Measurements from ENCODE around the gene EFCC1.
A peak's percentile ranks its signal among the peaks of the same experiment; 100 is the strongest.
"Not testable (repeated sequence)": the region's sequence is repeated elsewhere in the genome, so short reads cannot be mapped to it uniquely, and the experiment has no call there.

Gene EFCC1

DNA sequence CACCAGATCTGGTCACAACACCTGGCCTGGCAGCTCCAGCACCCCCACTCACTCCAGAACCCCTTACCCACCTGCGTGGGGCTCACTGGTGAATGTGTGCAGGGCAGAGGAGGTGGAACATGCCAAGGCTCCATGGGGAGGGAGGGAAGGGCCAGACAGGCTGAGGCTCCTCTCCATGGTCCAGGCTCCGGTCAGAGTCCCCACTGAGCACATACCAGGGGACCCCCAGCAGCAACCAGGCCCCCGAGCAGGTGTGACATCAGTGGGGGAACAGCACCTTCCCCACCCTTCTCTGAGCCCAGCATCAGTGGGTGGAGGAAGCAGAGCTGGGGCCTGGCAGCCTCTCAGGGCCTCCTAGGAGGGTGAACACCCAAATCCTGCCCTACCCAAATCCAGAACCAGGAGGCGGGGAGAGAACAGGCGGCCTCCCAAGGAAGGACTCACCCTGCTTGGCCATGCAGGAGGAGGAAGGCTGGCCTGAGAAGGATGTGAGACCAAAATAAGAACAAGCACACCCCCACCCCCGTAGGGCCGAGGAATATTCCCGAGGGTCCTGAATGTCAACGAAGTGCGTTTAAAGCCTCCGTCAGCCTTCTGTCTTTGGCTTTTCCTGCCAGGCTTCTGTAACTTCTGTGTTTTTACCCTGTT is 58.3 kb downstream of the EFCC1 start:
- no peak for DNase-seq

GRCh38 chr3:129060276-129061022 is 59.3 kb downstream of the EFCC1 start, which contains the start of gene GP9:
TSS of gene GP9 (plus strand) at chr3:129060779. CDS start at chr3:129061740, 961 bp downstream.
- no peak for DNase-seq

DNA sequence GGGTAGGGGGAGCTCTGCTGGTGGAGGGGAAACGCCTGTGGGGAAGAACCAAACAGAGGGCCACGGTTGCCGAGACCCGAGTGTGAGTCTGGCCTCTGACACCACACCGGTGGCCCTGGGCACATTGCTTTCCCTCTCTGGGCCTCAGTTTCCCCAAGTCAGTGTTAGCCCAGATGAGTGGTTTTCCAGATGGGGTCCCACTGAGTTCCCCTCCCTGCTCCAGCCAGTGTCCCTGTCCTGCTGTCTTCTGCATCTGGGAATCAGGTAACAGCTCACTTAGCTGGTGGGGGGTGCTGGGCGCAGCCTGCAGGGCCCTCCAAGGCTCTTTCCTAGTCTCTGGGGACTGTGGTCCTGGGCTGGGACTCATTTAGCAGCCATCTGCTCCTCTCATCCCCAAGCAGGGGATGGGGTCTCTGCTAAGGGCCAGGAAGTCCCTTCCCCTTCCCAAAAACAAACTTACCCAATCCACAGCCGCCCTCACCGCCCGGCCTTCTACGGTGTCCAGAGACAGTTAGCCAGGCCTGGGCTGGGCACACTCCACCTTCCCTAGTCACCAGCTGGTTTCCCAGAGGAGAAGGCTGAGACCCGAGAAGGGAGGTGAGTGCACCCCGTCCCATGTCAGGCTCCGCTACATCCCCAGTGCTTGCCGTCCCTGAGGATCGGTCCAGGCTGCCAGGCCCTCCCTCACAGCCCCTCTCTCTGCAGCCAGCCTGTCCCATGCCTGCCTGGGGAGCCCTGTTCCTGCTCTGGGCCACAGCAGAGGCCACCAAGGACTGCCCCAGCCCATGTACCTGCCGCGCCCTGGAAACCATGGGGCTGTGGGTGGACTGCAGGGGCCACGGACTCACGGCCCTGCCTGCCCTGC is 60.2 kb downstream of the EFCC1 start:
- no peak for DNase-seq

- no peak for DNase-seq
Measured at GRCh38 chr3:129061888-129062834, 61.1 kb downstream of the EFCC1 start.

DNA sequence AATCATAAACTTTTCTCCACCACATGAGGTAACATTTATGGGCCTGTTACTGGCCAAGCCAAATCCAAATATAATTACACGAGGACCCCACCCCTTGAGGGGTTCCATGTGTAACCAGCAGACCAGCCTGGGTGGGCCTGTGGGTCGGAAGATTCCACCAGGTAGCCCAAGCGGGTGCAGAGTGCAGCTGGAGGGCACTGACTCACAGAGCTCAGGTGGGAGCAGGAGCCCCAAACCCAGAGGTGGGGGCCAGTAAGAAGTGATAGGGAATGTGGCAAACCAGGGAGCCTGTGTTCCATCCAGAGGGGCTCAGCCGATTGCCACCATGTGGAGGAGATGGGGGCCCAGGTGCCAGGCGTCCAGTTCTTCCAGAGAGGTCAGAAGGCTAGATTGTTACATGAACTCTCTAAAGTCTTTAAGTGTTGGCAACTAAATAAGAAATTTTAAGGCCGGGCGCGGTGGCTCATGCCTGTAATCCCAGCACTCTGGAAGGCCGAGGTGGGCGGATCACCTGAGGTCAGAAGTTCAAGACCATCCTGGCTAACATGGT is 62.1 kb downstream of the EFCC1 start:
- no peak for DNase-seq

DNA sequence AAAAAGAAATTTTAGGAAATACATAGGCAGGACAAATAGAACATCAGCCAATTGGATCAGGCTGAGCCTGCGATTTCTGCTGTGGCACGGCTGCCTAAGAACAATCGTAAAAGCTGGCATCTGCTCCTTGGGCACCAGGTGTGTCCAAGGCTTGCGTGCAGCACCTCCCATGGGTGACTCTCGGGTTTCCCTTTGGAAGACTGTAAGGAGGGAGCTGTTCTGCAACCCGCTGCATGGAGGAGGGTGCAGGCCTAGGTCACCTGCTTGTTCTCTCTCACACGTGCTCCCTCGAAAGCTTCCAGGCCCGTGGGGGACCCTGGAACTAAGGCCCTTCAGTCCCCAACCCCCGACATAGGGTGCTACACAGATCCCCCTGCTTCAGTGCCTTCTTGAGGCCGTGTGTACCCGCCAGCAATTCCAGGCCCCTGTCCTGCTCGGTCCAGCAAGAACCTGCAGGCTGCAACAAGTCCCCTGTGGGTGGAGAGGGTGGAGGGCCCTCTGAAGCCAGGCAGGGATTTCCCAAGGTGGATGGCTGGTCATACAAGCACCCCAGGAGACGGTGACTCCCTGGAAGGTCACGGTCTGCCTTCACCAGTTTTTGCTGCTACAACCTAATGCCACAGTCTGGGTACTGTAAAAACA is 62.9 kb downstream of the EFCC1 start:
- DNase-seq, result no peak

DNA sequence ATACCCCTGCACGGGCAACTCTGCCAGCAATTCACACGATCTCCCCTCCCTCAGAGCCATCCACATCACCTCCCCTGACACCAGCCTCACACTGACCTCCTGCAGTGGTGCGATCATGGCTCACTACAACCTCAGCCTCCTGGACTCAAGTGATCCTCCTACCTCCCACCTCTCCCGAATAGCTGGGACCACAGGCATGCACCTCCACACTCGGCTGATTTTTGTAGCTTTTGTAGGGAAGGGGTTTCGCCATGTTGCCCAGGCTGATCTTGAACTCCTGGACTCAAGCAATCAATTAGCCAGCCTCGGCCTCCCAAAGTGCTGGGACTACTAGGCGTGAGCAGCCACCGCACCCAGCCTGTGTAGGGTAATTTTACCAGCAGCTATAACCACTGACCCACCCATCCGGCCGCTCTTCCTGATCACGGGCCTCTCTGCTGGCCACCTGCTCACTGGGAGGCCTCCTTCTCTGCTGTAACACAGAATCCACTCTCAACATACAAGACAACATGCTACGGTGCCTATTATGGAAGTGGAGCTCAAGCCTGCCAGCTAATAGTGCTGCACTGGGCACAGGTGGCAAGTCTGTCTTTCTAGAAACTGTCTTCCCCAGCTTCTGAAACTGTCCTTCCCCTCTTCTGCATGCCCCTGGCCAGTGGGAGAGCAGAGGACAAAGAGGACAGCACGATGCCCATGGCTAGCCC is 64.1 kb downstream of the EFCC1 start:
- DNase-seq, result no peak

- no peak for DNase-seq
Measured at GRCh38 chr3:129065720-129066073, 64.6 kb downstream of the EFCC1 start.

GRCh38 chr3:129067719-129068118 is 66.6 kb downstream of the EFCC1 start:
- DNase-seq, result not testable (repeated sequence)

GRCh38 chr3:129068291-129068886 is 67.3 kb downstream of the EFCC1 start:
- DNase-seq, result peak; percentile 9

GRCh38 chr3:129069313-129070085 is 68.4 kb downstream of the EFCC1 start:
- not testable (repeated sequence) for DNase-seq

- DNase-seq, result no peak
Measured at GRCh38 chr3:129070086-129070885, 69.2 kb downstream of the EFCC1 start.

GRCh38 chr3:129077222-129077621 is 76.1 kb downstream of the EFCC1 start:
- no peak for DNase-seq

- DNase-seq, result no peak
Measured at GRCh38 chr3:129078510-129078909, 77.4 kb downstream of the EFCC1 start.

DNA sequence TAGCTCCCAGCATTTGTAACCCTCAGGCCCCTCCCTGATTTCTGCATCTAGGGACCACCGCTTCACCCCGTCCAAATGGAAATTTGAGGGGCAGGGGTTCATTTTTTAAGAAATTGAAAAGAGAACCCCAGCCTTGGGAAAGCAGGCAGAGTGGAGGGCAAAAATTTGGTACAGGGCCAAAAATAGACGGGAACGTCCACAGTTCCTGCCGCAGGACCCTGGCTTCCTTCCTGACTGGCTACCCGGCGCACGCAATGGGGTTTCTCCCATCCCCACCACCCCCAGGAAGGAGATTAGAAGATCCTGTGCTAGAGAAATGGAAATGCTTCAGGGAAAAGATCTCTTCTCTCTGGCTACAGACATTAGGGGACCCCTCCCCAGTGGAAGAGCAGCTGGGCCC is 80.4 kb downstream of the EFCC1 start:
- DNase-seq, result no peak

DNA sequence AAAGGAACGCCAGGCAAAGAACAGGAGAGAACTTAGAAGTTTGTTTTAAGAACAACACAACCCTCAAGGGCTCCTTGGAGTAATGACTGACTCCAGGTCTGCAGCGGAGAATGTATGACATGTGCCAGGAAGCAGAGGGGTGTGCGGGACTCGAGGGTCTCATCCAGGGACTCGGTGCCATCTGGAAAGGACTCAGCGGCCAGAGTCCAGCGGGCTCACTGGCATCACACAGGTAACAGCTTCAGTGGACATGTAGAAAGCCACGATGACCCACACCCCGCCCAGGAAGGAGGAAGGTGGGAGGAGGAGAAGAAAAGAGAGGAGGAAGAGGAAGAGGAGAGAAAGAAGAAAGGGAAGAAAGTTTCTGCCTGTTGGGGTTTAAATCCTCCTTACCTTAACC is 80.9 kb downstream of the EFCC1 start:
- no peak for DNase-seq

- DNase-seq, result no peak
Measured at GRCh38 chr3:129084501-129084900, 83.4 kb downstream of the EFCC1 start.

DNA sequence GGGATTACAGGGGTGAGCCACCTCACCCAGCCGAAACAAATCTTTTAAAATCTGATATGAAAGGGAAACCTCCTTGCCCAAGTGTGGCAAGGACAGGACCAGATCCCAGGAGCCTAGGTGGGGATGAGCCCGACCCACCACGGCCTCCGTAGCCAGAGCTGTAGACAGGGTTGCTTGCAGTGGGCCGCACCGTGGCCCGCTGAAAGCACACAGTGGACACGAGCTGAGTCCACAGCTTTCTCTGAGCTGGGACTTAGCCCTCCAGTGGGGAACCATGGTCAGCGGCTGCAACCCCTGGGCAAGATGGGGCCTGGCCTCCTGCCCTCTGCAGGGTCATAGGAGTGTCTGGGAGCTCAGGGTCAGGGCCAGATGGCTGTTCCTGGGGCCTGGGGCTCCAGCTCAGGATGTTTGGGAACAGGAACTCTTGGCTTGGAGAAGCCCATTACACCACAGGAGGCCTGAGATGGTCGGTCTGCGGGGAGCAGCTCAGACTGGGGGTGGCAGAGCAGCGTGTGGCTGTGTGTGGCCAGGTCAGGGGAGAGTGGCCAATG is 84.1 kb downstream of the EFCC1 start:
- no peak for DNase-seq

DNA sequence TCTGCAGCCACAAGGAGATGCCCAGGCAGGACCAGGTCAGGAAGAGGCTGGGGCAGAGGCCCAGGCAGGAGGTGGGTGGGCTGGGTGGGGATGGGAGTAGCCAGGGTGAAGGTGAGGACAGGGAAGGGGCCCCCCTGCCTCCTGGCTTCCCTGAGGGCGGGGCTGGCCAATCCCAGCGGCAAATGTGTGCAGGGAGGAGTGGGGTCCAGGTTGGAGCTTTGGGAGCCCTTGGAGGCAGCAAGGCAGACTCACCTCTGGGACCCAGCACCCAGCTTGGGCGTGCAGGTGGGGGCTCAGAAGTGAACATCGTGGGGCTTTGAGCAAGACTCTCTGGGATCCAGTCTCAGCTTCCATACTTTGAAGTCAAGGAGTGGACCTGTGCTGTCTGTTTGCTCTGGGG is 84.7 kb downstream of the EFCC1 start:
- no peak for DNase-seq

All from fibroblast of skin of right biceps (primary cell).